PFSK-1 (cell line): Measurements from ENCODE around the gene MIEF1.

Source experiments
- FOXP2 ChIP-seq: optimal IDR thresholded peaks from 2 replicates; pipeline ENCODE3; 2011; ENCODE audit warnings: borderline replicate concordance, control low read depth, inconsistent platforms; ENCODE audit not compliant: insufficient read depth; ENCODE audit errors: extremely low read length, extremely low read depth
- POLR2AphosphoS5 ChIP-seq: IDR thresholded peaks from 2 replicates; pipeline ENCODE4 v1.6.1; 2012; ENCODE audit warnings: low read depth, mild to moderate bottlenecking, control low read depth, low read length, moderate library complexity
- REST ChIP-seq, 2 experiments: IDR thresholded peaks; 2 replicates each; pipeline versions ENCODE4 v1.6.1 to v1.8.0; 2011 to 2012; ENCODE audit warnings: low read depth in 2 of 2, low read length in 2 of 2, control low read depth in 1 of 2, inconsistent platforms in 1 of 2, mild to moderate bottlenecking in 1 of 2, moderate library complexity in 1 of 2; ENCODE audit not compliant: insufficient read depth in 1 of 2
- SIN3A ChIP-seq: IDR thresholded peaks from 2 replicates; pipeline ENCODE4 v1.6.1; 2012; ENCODE audit warnings: mild to moderate bottlenecking, low read length, moderate library complexity, borderline replicate concordance; ENCODE audit not compliant: insufficient read depth
- TAF1 ChIP-seq: IDR thresholded peaks from 2 replicates; pipeline ENCODE4 v1.6.1; 2012; ENCODE audit warnings: low read length, control low read depth, borderline replicate concordance; ENCODE audit not compliant: insufficient read depth

GRCh38 chr22:39498368-39498767, 3.7 kb upstream of the MIEF1 start:
- TF ChIP-seq SIN3A (no peak), REST (IDR thresholded peaks at IDR 0.05; ENCODE audit: insufficient read depth in 1 of 2, low read depth in 2 of 2, low read length in 2 of 2) (no peak), POLR2AphosphoS5 (no peak), TAF1 (no peak), FOXP2 (no peak)
